Measurements from ENCODE around the gene KRTAP5-10. TPM values are rescaled to one million over a fixed set of nuclear protein-coding genes. Genes with fewer than 3 reads are reported as not detected.

Gene KRTAP5-10
- total and polyA plus RNA-seq, 8 donors = 0.14 to 0.27 TPM; not detected in 6

GRCh38 chr11:71556018-71556417, 9.3 kb upstream of the KRTAP5-10 start:
- no peak for TF ChIP-seq CTCF (IDR thresholded peaks at IDR 0.05)
- DNase-seq (no peak), ATAC-seq (no peak)
- Histone ChIP-seq H3K36me3 (no peaks in the 10 kb centered on the region), H3K4me1 (no peaks in the 10 kb centered on the region), H3K9me3 (no peaks in the 10 kb centered on the region), H3K27me3 (no peaks in the 10 kb centered on the region), H3K27ac (no peak overlapping the region), H3K4me3 (no peak overlapping the region)
- intact Hi-C loops (cut with DNase I) = no loop called here

GRCh38 chr11:71557257-71557656, 8.1 kb upstream of the KRTAP5-10 start:
- TF ChIP-seq CTCF (IDR thresholded peaks at IDR 0.05) = no peak
- intact Hi-C loops (cut with DNase I) = no loop called here
- ATAC-seq = no peak

GRCh38 chr11:71558996-71559395, 6.4 kb upstream of the KRTAP5-10 start:
- no peaks in the 10 kb centered on the region for H3K9me3 ChIP-seq
- H3K4me1 ChIP-seq = no peaks in the 10 kb centered on the region
- DNase-seq (no peak), ATAC-seq (no peak)
- H3K27ac ChIP-seq = no peak overlapping the region
- no peaks in the 10 kb centered on the region for H3K36me3 ChIP-seq
- peaks cover 0 to 7% of the 10 kb centered on the region in 2 donors for H3K27me3 ChIP-seq
- no peak for TF ChIP-seq CTCF (IDR thresholded peaks at IDR 0.05)
- no peak overlapping the region for H3K4me3 ChIP-seq
- intact Hi-C loops (cut with DNase I) = no loop called here

More at GRCh38 chr11:71557257-71557656, 8.1 kb upstream of the KRTAP5-10 start:
- no peak for DNase-seq
- Histone ChIP-seq H3K27me3 (no peaks in the 10 kb centered on the region), H3K27ac (no peak overlapping the region), H3K4me1 (no peaks in the 10 kb centered on the region), H3K36me3 (no peaks in the 10 kb centered on the region), H3K9me3 (no peaks in the 10 kb centered on the region), H3K4me3 (no peak overlapping the region)

- intact Hi-C loops (cut with DNase I) = no loop called here
- DNase-seq (no peak), ATAC-seq (no peak)
Observed at GRCh38 chr11:71562120-71562519, 3.2 kb upstream of the KRTAP5-10 start.

GRCh38 chr11:71563406-71563805, 2.0 kb upstream of the KRTAP5-10 start:
- ATAC-seq = peak; percentile 34

More at GRCh38 chr11:71562120-71562519, 3.2 kb upstream of the KRTAP5-10 start:
- Histone ChIP-seq H3K4me1 (no peaks in the 10 kb centered on the region), H3K27ac (no peak overlapping the region), H3K27me3 (peaks cover 0 to 17% of the 10 kb centered on the region in 2 donors), H3K9me3 (no peaks in the 10 kb centered on the region), H3K4me3 (no peak overlapping the region), H3K36me3 (no peaks in the 10 kb centered on the region)
- no peak for TF ChIP-seq CTCF (IDR thresholded peaks at IDR 0.05)

More at GRCh38 chr11:71563406-71563805, 2.0 kb upstream of the KRTAP5-10 start:
- Histone ChIP-seq H3K4me3 (no peak overlapping the region), H3K9me3 (no peaks in the 10 kb centered on the region), H3K27ac (no peak overlapping the region), H3K36me3 (no peaks in the 10 kb centered on the region), H3K4me1 (no peaks in the 10 kb centered on the region), H3K27me3 (peaks cover 0 to 17% of the 10 kb centered on the region in 2 donors)
- TF ChIP-seq CTCF (IDR thresholded peaks at IDR 0.05) = peak; percentile 12 to 24
- intact Hi-C loops (cut with DNase I) = no loop called here
- peak in 1 of 4 donors; percentile 7 for DNase-seq

All from left lung (tissue), 10 donors.